ENCODE measurements around the gene HAGHL.
"Not testable (repeated sequence)": the region's sequence is repeated elsewhere in the genome, so short reads cannot be mapped to it uniquely, and the experiment has no call there.

The HAGHL gene

DNA sequence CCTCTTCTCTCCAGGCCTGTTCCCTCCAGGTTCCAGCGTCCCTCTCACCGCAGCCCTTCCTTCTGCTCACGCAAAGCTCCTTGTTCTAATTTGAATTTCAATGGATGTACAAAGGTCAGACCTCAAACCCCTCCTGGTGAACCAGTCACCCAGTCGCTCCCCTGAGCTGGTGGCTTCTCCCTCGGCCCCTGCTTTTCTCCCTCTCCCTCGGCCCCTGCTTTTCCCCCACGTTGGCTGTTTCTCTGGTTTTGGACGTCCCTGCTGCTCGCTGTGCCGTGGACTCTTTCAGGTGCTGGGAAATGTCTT is 25.1 kb downstream of the HAGHL start:
- no peaks in the 10 kb centered on the region for H3K4me1 ChIP-seq (ENCODE audit: insufficient read depth, low read length, poor library complexity, severe bottlenecking)

DNA sequence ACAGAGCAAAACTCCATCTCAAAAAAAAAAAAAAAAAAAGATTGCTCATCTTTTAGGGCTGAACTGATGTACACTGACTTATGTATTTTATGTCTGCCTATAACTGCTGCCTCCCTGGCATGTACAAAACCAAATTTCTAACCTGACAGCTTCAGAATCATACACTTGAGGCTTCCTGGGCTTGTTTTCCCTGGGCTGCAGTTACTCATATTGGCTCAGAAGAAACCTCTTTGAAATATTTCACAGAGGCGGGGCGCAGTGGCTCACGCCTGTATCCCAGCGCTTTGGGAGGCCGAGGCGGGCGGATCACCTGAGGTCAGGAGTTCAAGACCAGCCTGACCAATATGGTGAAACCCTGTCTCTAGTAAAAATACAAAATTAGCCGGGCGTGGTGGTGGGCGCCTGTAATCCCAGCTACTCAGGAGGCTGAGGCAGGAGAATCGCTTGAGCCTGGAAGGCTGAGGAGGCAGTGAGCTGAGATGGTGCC is 27.3 kb downstream of the HAGHL start:
- H3K27me3 ChIP-seq (ENCODE audit: insufficient read depth, low read length, poor library complexity, severe bottlenecking); H3K9ac ChIP-seq (ENCODE audit: low read depth, low read length, poor library complexity, severe bottlenecking); H3F3A ChIP-seq (ENCODE audit: low read depth); H3K9me3 ChIP-seq (ENCODE audit: insufficient read depth, low read depth, low read length); H3K36me3 ChIP-seq (ENCODE audit: insufficient read depth, low read length); H3K4me3 ChIP-seq (ENCODE audit: low read length, poor library complexity, severe bottlenecking); H3K4me1 ChIP-seq (ENCODE audit: insufficient read depth, low read length, poor library complexity, severe bottlenecking); H3K9me2 ChIP-seq (replicated peaks; ENCODE audit: low read depth, low read length); H3K4me2 ChIP-seq (ENCODE audit: low read depth, low read length, poor library complexity, severe bottlenecking); H2AFZ ChIP-seq (ENCODE audit: low read length); H4K20me1 ChIP-seq (ENCODE audit: insufficient read depth, low read length, poor library complexity, severe bottlenecking); H3K79me2 ChIP-seq (ENCODE audit: insufficient read depth, low read length): not testable (repeated sequence)

More for the DNA sequence above, 25.1 kb downstream of the HAGHL start:
- Histone ChIP-seq H3K27me3 (ENCODE audit: insufficient read depth, low read length, poor library complexity, severe bottlenecking) (no peaks in the 10 kb centered on the region), H3K36me3 (ENCODE audit: insufficient read depth, low read length) (no peaks in the 10 kb centered on the region), H3K79me2 (ENCODE audit: insufficient read depth, low read length) (no peaks in the 10 kb centered on the region), H2AFZ (ENCODE audit: low read length) (no peak overlapping the region), H3K9me2 (replicated peaks; ENCODE audit: low read depth, low read length) (no peaks in the 10 kb centered on the region), H4K20me1 (ENCODE audit: insufficient read depth, low read length, poor library complexity, severe bottlenecking) (no peaks in the 10 kb centered on the region), H3K4me3 (ENCODE audit: low read length, poor library complexity, severe bottlenecking) (no peak overlapping the region), H3K9me3 (ENCODE audit: insufficient read depth, low read depth, low read length) (no peaks in the 10 kb centered on the region), H3K4me2 (ENCODE audit: low read depth, low read length, poor library complexity, severe bottlenecking) (no peak overlapping the region), H3K9ac (ENCODE audit: low read depth, low read length, poor library complexity, severe bottlenecking) (no peak overlapping the region), H3F3A (ENCODE audit: low read depth) (no peaks in the 10 kb centered on the region)
- TF ChIP-seq EZH2phosphoT487 (IDR thresholded peaks at IDR 0.05; ENCODE audit: borderline replicate concordance), result no peak
- TF ChIP-seq, protein P1, sequence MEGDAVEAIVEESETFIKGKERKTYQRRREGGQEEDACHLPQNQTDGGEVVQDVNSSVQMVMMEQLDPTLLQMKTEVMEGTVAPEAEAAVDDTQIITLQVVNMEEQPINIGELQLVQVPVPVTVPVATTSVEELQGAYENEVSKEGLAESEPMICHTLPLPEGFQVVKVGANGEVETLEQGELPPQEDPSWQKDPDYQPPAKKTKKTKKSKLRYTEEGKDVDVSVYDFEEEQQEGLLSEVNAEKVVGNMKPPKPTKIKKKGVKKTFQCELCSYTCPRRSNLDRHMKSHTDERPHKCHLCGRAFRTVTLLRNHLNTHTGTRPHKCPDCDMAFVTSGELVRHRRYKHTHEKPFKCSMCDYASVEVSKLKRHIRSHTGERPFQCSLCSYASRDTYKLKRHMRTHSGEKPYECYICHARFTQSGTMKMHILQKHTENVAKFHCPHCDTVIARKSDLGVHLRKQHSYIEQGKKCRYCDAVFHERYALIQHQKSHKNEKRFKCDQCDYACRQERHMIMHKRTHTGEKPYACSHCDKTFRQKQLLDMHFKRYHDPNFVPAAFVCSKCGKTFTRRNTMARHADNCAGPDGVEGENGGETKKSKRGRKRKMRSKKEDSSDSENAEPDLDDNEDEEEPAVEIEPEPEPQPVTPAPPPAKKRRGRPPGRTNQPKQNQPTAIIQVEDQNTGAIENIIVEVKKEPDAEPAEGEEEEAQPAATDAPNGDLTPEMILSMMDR (conservative IDR thresholded peaks at IDR 0.05; ENCODE audit: low read length), result no peak

DNA sequence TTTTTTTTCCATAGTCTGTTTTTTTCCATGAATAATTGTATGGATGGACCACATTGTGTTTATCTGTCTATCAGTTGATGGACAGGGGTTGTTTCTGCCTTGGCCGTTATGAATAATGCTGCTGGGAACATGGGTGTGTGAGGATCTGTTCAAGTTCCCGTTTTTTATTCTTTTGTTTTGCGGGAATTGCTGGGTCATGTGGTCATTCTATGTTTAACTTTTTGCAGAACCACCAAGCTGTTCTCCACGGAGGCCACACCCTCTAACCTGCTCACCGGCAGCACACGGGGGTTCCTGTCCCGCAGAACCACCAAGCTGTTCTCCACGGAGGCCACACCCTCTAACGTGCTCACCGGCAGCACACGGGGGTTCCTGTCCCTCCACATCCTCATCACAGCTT is 27.8 kb downstream of the HAGHL start:
- TF ChIP-seq EZH2phosphoT487 (IDR thresholded peaks at IDR 0.05; ENCODE audit: borderline replicate concordance), result no peak
- TF ChIP-seq, protein P1 (conservative IDR thresholded peaks at IDR 0.05; ENCODE audit: low read length), result no peak
- H3K9me2 ChIP-seq (replicated peaks; ENCODE audit: low read depth, low read length), result no peaks in the 10 kb centered on the region
- no peaks in the 10 kb centered on the region for H4K20me1 ChIP-seq (ENCODE audit: insufficient read depth, low read length, poor library complexity, severe bottlenecking)
- H3F3A ChIP-seq (ENCODE audit: low read depth), result no peaks in the 10 kb centered on the region
- no peak overlapping the region for H3K4me2 ChIP-seq (ENCODE audit: low read depth, low read length, poor library complexity, severe bottlenecking)
- H3K9me3 ChIP-seq (ENCODE audit: insufficient read depth, low read depth, low read length), result no peaks in the 10 kb centered on the region
- H3K4me3 ChIP-seq (ENCODE audit: low read length, poor library complexity, severe bottlenecking), result no peak overlapping the region
- no peak overlapping the region for H3K9ac ChIP-seq (ENCODE audit: low read depth, low read length, poor library complexity, severe bottlenecking)
- no peaks in the 10 kb centered on the region for H3K4me1 ChIP-seq (ENCODE audit: insufficient read depth, low read length, poor library complexity, severe bottlenecking)
- no peak overlapping the region for H2AFZ ChIP-seq (ENCODE audit: low read length)
- no peaks in the 10 kb centered on the region for H3K79me2 ChIP-seq (ENCODE audit: insufficient read depth, low read length)
- H3K27me3 ChIP-seq (ENCODE audit: insufficient read depth, low read length, poor library complexity, severe bottlenecking), result no peaks in the 10 kb centered on the region
- no peaks in the 10 kb centered on the region for H3K36me3 ChIP-seq (ENCODE audit: insufficient read depth, low read length)

DNA sequence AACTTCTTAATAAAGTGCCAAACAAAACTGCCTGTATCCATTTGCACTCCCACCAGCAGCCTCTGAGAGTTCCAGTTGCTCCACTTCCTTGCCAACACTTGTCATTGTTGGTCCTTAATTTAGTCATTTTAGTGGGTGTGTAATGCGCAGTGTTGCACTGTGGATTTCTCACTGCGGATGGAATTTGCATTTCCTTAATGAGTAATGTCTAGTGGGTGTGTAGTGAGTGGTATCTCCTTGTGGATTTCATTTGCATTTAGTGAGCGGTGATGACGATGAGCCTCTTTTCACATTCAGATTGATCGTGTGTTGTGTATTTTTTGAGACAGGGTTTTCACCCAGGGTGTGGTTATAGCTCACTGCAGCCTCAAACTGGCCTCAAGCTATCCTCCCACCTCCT is 29.5 kb downstream of the HAGHL start:
- Histone ChIP-seq H4K20me1 (ENCODE audit: insufficient read depth, low read length, poor library complexity, severe bottlenecking) (no peaks in the 10 kb centered on the region), H3K27me3 (ENCODE audit: insufficient read depth, low read length, poor library complexity, severe bottlenecking) (no peaks in the 10 kb centered on the region), H3K4me3 (ENCODE audit: low read length, poor library complexity, severe bottlenecking) (no peak overlapping the region), H3K9me2 (replicated peaks; ENCODE audit: low read depth, low read length) (no peaks in the 10 kb centered on the region), H3K9me3 (ENCODE audit: insufficient read depth, low read depth, low read length) (no peaks in the 10 kb centered on the region), H3K79me2 (ENCODE audit: insufficient read depth, low read length) (no peaks in the 10 kb centered on the region), H2AFZ (ENCODE audit: low read length) (no peak overlapping the region), H3F3A (ENCODE audit: low read depth) (no peaks in the 10 kb centered on the region), H3K9ac (ENCODE audit: low read depth, low read length, poor library complexity, severe bottlenecking) (no peak overlapping the region), H3K36me3 (ENCODE audit: insufficient read depth, low read length) (no peaks in the 10 kb centered on the region), H3K4me1 (ENCODE audit: insufficient read depth, low read length, poor library complexity, severe bottlenecking) (no peaks in the 10 kb centered on the region), H3K4me2 (ENCODE audit: low read depth, low read length, poor library complexity, severe bottlenecking) (no peak overlapping the region)
- no peak for TF ChIP-seq EZH2phosphoT487 (IDR thresholded peaks at IDR 0.05; ENCODE audit: borderline replicate concordance)
- TF ChIP-seq, protein P1 (conservative IDR thresholded peaks at IDR 0.05; ENCODE audit: low read length), result no peak

Data from Loucy (cell line).